NT2/D1 (cell line): Measurements from ENCODE around the gene VAMP1.

Source experiments
- SUZ12 ChIP-seq: IDR thresholded peaks from 2 replicates; pipeline ENCODE4 v1.6.1; 2011; ENCODE audit not compliant: insufficient read length, insufficient read depth; ENCODE audit errors: extremely low read depth
- YY1 ChIP-seq: IDR thresholded peaks from 2 replicates; pipeline ENCODE4 v1.6.1; 2011; ENCODE audit not compliant: insufficient read length, insufficient read depth
- ZNF274 ChIP-seq: IDR thresholded peaks from 2 replicates; pipeline ENCODE4 v1.6.1; 2011; ENCODE audit warnings: mild to moderate bottlenecking, low read depth, low read length

GRCh38 chr12:6492838-6493496 is 22.5 kb upstream of the VAMP1 start, which contains the start of gene MRPL51:
- no peak for TF ChIP-seq ZNF274
- peak; percentile 81 for TF ChIP-seq YY1
- TF ChIP-seq SUZ12: no peak
